Smooth muscle cell (in vitro differentiated cells): ENCODE results near the gene AGBL1. TPM values are rescaled to one million over a fixed set of nuclear protein-coding genes. Genes with fewer than 3 reads are reported as not detected.

ENCODE experiments used
- DNase-seq: peaks from one replicate; lab custom pipeline; 2025; ENCODE audit not compliant: unreplicated experiment; lab: John Stamatoyannopoulos, UW
- H2AFZ ChIP-seq: fragments of 200-600 bp; sonication (generic); 2 replicates; pipeline ENCODE4 v1.6.0; 2016; ENCODE audit warnings: antibody characterized with exemption, low read depth, mild to moderate bottlenecking
- H3F3A ChIP-seq: fragments of 200-600 bp; sonication (generic); 2 replicates; pipeline ENCODE4 v1.6.0; 2017; ENCODE audit warnings: antibody characterized with exemption, low read depth
- H3K27ac ChIP-seq: fragments of 200-600 bp; sonication (generic); 2 replicates; pipeline ENCODE4 v1.5.1; 2016; ENCODE audit warnings: low read depth, mild to moderate bottlenecking
- H3K27me3 ChIP-seq: fragments of 200-600 bp; sonication (generic); 2 replicates; pipeline ENCODE4 v1.6.1; 2016; ENCODE audit warnings: low read depth, mild to moderate bottlenecking
- H3K36me3 ChIP-seq: fragments of 200-600 bp; sonication (generic); 2 replicates; pipeline ENCODE4 v1.5.1; 2016; ENCODE audit warnings: low read depth
- H3K4me1 ChIP-seq: fragments of 200-600 bp; sonication (generic); 2 replicates; pipeline ENCODE4 v1.5.1; 2016; ENCODE audit warnings: low read depth
- H3K4me2 ChIP-seq: fragments of 200-600 bp; sonication (generic); 2 replicates; pipeline ENCODE4 v1.6.0; 2016; ENCODE audit warnings: mild to moderate bottlenecking
- H3K4me3 ChIP-seq: fragments of 200-600 bp; sonication (generic); 2 replicates; pipeline ENCODE4 v1.5.1; 2016; ENCODE audit warnings: mild to moderate bottlenecking
- H3K79me2 ChIP-seq: fragments of 200-600 bp; sonication (generic); 2 replicates; pipeline ENCODE4 v1.6.0; 2016; ENCODE audit warnings: low read depth, mild to moderate bottlenecking
- H3K9ac ChIP-seq: fragments of 200-600 bp; sonication (generic); 2 replicates; pipeline ENCODE4 v1.6.0; 2016; ENCODE audit warnings: low read depth
- H3K9me3 ChIP-seq: fragments of 200-600 bp; sonication (generic); replicated peaks from 2 replicates; pipeline ENCODE4 v1.5.1; 2016; ENCODE audit warnings: low read depth
- H4K20me1 ChIP-seq: fragments of 200-600 bp; sonication (generic); 2 replicates; pipeline ENCODE4 v1.6.0; 2016; ENCODE audit warnings: low read depth
- WGBS: methylation state at CpG from one replicate; pipeline ENCODE4 v1.1.7; 2016; ENCODE audit warnings: low lambda C conversion rate; 5-methylcytosine and 5-hydroxymethylcytosine counted together
- polyA plus RNA-seq: library from polyadenylated mRNA; unstranded; fragments of >200 nt; fragmentation: Nextera tagmentation; extraction: Ambion mirVana; gene quantifications from 2 replicates; pipeline ENCODE4 v1.2.1, GENCODE V29; 2016
- total RNA-seq: library from RNA; depleted of rRNA; stranded (reverse); fragments of >200 nt; gene quantifications from 2 replicates; pipeline ENCODE4 v1.2.3, GENCODE V29; 2014
- TF ChIP-seq, protein P1 (sequence below): fragments of 200-600 bp; sonication (generic); IDR thresholded peaks from 2 replicates; pipeline ENCODE4 v1.5.1; 2017; ENCODE audit warnings: borderline replicate concordance, mild to moderate bottlenecking, antibody characterized with exemption; ENCODE audit not compliant: insufficient read depth, poor library complexity, severe bottlenecking

Gene AGBL1
- total and polyA plus RNA-seq, 2 experiments from 2014 or later, result not detected

DNA sequence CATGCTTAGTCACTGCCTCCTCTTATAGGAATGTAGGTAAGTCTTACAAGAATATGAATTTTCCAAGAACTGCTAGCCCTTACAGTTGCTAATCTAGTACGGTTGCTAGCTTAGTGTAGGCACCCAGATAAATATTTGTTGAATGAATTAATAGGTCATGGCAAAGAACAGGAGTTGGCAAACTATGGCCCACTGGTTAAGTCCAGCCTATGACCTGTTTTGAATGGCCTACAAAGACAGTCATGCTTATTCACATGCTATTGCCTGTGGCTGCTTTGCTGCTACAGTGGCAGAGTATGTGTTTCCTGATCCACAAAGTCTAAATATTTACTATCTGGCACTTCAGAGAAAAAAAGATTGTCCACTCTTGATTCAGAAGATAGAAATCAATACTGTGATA, 631.8 kb downstream of the AGBL1 start:
- H3K4me2 ChIP-seq, result no peak overlapping the region
- no peaks in the 10 kb centered on the region for H3K27me3 ChIP-seq
- H3K9ac ChIP-seq, result no peak overlapping the region
- no peaks in the 10 kb centered on the region for H4K20me1 ChIP-seq
- H3K36me3 ChIP-seq, result no peaks in the 10 kb centered on the region
- no peak overlapping the region for H3K27ac ChIP-seq
- H3K4me1 ChIP-seq, result peaks cover 6% of the 10 kb centered on the region
- H2AFZ ChIP-seq, result no peak overlapping the region
- H3F3A ChIP-seq, result no peaks in the 10 kb centered on the region
- no peak for DNase-seq
- TF ChIP-seq, protein P1, sequence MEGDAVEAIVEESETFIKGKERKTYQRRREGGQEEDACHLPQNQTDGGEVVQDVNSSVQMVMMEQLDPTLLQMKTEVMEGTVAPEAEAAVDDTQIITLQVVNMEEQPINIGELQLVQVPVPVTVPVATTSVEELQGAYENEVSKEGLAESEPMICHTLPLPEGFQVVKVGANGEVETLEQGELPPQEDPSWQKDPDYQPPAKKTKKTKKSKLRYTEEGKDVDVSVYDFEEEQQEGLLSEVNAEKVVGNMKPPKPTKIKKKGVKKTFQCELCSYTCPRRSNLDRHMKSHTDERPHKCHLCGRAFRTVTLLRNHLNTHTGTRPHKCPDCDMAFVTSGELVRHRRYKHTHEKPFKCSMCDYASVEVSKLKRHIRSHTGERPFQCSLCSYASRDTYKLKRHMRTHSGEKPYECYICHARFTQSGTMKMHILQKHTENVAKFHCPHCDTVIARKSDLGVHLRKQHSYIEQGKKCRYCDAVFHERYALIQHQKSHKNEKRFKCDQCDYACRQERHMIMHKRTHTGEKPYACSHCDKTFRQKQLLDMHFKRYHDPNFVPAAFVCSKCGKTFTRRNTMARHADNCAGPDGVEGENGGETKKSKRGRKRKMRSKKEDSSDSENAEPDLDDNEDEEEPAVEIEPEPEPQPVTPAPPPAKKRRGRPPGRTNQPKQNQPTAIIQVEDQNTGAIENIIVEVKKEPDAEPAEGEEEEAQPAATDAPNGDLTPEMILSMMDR, result no peak
- WGBS, result 97% methylated on average over 1 of the region's 1 CpG
- no peaks in the 10 kb centered on the region for H3K9me3 ChIP-seq
- no peaks in the 10 kb centered on the region for H3K79me2 ChIP-seq
- no peak overlapping the region for H3K4me3 ChIP-seq

DNA sequence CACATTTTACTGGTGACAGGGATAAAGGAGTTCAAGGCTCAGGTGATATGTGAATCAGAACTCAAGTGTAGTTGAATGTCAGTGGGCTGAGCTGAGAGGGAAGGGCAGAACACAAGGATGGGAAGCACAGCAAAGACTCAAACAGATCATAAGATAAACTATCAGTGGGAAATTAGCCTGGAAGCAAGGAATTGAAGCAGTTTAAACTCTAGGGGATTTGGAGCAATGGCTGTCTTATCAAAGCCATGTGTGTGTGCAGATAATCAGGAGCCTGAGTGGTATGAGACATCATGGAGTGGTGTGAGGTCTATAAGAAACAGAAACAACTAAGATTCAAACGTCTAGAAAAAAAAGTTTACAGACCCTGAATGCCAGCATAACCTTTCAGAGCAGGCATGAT, 634.6 kb downstream of the AGBL1 start:
- H2AFZ ChIP-seq, result no peak overlapping the region
- no peaks in the 10 kb centered on the region for H3K79me2 ChIP-seq
- H3K27me3 ChIP-seq, result no peaks in the 10 kb centered on the region
- 17% methylated on average over 1 of the region's 1 CpG for WGBS
- no peak overlapping the region for H3K27ac ChIP-seq
- H3K4me1 ChIP-seq, result peaks cover 6% of the 10 kb centered on the region
- DNase-seq, result no peak
- TF ChIP-seq, protein P1, result no peak
- no peak overlapping the region for H3K9ac ChIP-seq
- no peaks in the 10 kb centered on the region for H4K20me1 ChIP-seq
- H3K9me3 ChIP-seq, result no peaks in the 10 kb centered on the region
- H3K36me3 ChIP-seq, result no peaks in the 10 kb centered on the region
- H3K4me2 ChIP-seq, result no peak overlapping the region
- H3F3A ChIP-seq, result no peaks in the 10 kb centered on the region
- H3K4me3 ChIP-seq, result no peak overlapping the region

GRCh38 chr15:86725628-86726027, 646.0 kb downstream of the AGBL1 start:
- Histone ChIP-seq H3K27me3 (no peaks in the 10 kb centered on the region), H3K36me3 (no peaks in the 10 kb centered on the region), H3K9me3 (no peaks in the 10 kb centered on the region), H2AFZ (no peak overlapping the region), H3K4me1 (no peaks in the 10 kb centered on the region), H3K4me2 (no peak overlapping the region), H3K9ac (no peak overlapping the region), H3F3A (no peaks in the 10 kb centered on the region), H3K4me3 (no peak overlapping the region), H3K79me2 (no peaks in the 10 kb centered on the region), H4K20me1 (no peaks in the 10 kb centered on the region), H3K27ac (no peak overlapping the region)
- TF ChIP-seq, protein P1, result no peak
- DNase-seq, result no peak

- Histone ChIP-seq H3K9me3 (no peaks in the 10 kb centered on the region), H3K36me3 (no peaks in the 10 kb centered on the region), H3K27me3 (no peaks in the 10 kb centered on the region), H3K9ac (no peak overlapping the region), H3K4me3 (no peak overlapping the region), H3K4me1 (no peaks in the 10 kb centered on the region), H2AFZ (no peak overlapping the region), H4K20me1 (no peaks in the 10 kb centered on the region), H3K79me2 (no peaks in the 10 kb centered on the region), H3F3A (no peaks in the 10 kb centered on the region), H3K4me2 (no peak overlapping the region), H3K27ac (no peak overlapping the region)
- 91% methylated on average over 5 of the region's 5 CpGs for WGBS
- TF ChIP-seq, protein P1, result no peak
- no peak for DNase-seq
Measured at GRCh38 chr15:86735247-86736040, 655.8 kb downstream of the AGBL1 start.
